ENCODE results near the gene RASA3. TPM values are rescaled to one million over a fixed set of nuclear protein-coding genes. Genes with fewer than 3 reads are reported as not detected.

The RASA3 gene
- polyA plus RNA-seq, 1 experiment, result 31.4 TPM

- Histone ChIP-seq H3K4me3 (ENCODE audit: low read depth, low read length) (no peak overlapping the region), H3K36me3 (ENCODE audit: control insufficient read depth, insufficient read depth, low read length) (no peaks in the 10 kb centered on the region), H3K27me3 (ENCODE audit: control insufficient read depth, insufficient read depth, low read length) (no peaks in the 10 kb centered on the region)
- POLR2A ChIA-PET, result interaction anchor here (0.6 kb wide), 1 partner anchor 14 kb away, joined by 3 read pairs; no protein-coding TSS in a partner anchor
- CTCF ChIA-PET, result no interaction called here
- DNase-seq (ENCODE audit: low read depth), result no peak
- TF ChIP-seq CTCF (IDR thresholded peaks at IDR 0.05; ENCODE audit: insufficient read depth, low read depth, low read length), result no peak
Observed at GRCh38 chr13:114093118-114093517, 39.3 kb downstream of the RASA3 start.

- POLR2A ChIA-PET, result no interaction called here
- no peak for DNase-seq (ENCODE audit: low read depth)
- Histone ChIP-seq H3K4me3 (ENCODE audit: low read depth, low read length) (no peak overlapping the region), H3K36me3 (ENCODE audit: control insufficient read depth, insufficient read depth, low read length) (no peaks in the 10 kb centered on the region), H3K27me3 (ENCODE audit: control insufficient read depth, insufficient read depth, low read length) (no peaks in the 10 kb centered on the region)
- TF ChIP-seq CTCF (IDR thresholded peaks at IDR 0.05; ENCODE audit: insufficient read depth, low read depth, low read length), result no peak
- CTCF ChIA-PET, result no interaction called here
Observed at GRCh38 chr13:114092468-114092867, 40.0 kb downstream of the RASA3 start.

- POLR2A ChIA-PET, result no interaction called here
- Histone ChIP-seq H3K36me3 (ENCODE audit: control insufficient read depth, insufficient read depth, low read length) (no peaks in the 10 kb centered on the region), H3K4me3 (ENCODE audit: low read depth, low read length) (no peak overlapping the region), H3K27me3 (ENCODE audit: control insufficient read depth, insufficient read depth, low read length) (no peaks in the 10 kb centered on the region)
- TF ChIP-seq CTCF (IDR thresholded peaks at IDR 0.05; ENCODE audit: insufficient read depth, low read depth, low read length), result no peak
- DNase-seq (ENCODE audit: low read depth), result no peak
- CTCF ChIA-PET, result interaction anchor here (1.1 to 1.4 kb wide), 3 partner anchors 9 to 133 kb away, joined by 3 read pairs; no protein-coding TSS in a partner anchor
Observed at GRCh38 chr13:114090476-114090875, 41.9 kb downstream of the RASA3 start.

- H3K27me3 ChIP-seq (ENCODE audit: control insufficient read depth, insufficient read depth, low read length), result no peaks in the 10 kb centered on the region
- ChIA-PET POLR2A (no interaction called here), CTCF (interaction anchor here (1.4 kb wide), 1 partner anchor 11 kb away, joined by 3 read pairs; no protein-coding TSS in a partner anchor)
- no peak for DNase-seq (ENCODE audit: low read depth)
- no peak for TF ChIP-seq CTCF (IDR thresholded peaks at IDR 0.05; ENCODE audit: insufficient read depth, low read depth, low read length)
- no peak overlapping the region for H3K4me3 ChIP-seq (ENCODE audit: low read depth, low read length)
- no peaks in the 10 kb centered on the region for H3K36me3 ChIP-seq (ENCODE audit: control insufficient read depth, insufficient read depth, low read length)
Observed at GRCh38 chr13:114089751-114090400, 42.5 kb downstream of the RASA3 start.

GRCh38 chr13:114089341-114089740 lies 43.1 kb downstream of the RASA3 start:
- Histone ChIP-seq H3K36me3 (ENCODE audit: control insufficient read depth, insufficient read depth, low read length) (no peaks in the 10 kb centered on the region), H3K27me3 (ENCODE audit: control insufficient read depth, insufficient read depth, low read length) (no peaks in the 10 kb centered on the region), H3K4me3 (ENCODE audit: low read depth, low read length) (no peak overlapping the region)
- no peak for TF ChIP-seq CTCF (IDR thresholded peaks at IDR 0.05; ENCODE audit: insufficient read depth, low read depth, low read length)
- ChIA-PET POLR2A (no interaction called here), CTCF (no interaction called here)
- no peak for DNase-seq (ENCODE audit: low read depth)

All from BJ (cell line).